ENCODE measurements around the gene BFSP2.

DNA sequence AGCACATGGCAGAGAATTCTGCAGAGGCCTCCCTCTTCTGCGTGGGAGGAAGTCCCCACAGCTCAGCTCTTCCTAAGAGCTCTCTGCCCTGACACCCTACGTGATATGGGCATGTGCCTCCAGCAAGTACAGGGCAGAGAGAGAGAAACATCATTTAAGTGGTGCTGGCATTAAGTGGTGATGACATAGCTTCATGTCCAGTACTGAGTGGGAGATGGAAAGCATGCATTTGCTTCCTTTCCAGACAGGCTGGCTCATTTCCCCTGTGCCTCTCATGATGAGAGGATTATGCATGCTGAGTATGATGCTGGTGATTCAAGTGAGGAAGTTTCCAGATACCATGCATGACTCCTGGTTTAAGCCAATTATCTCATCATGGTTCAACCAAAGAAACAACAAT is 26.9 kb downstream of the BFSP2 start:
- TF ChIP-seq CTCF (IDR thresholded peaks at IDR 0.05) (no peak), POLR2AphosphoS5 (IDR thresholded peaks at IDR 0.05) (no peak), POLR2A (IDR thresholded peaks at IDR 0.05) (no peak)
